GM12878 (cell line): ENCODE results near the gene STK11. TPM values are rescaled to one million over a fixed set of nuclear protein-coding genes. Genes with fewer than 3 reads are reported as not detected.

ENCODE experiments used
- ATAC-seq: fragments of 200-7000 bp; cut with Tn5 transposase; 3 replicates; pipeline ENCODE4 v1.9.1; 2020; ENCODE audit warnings: mild to moderate bottlenecking, moderate library complexity
- BruUV-seq: library from RNA; stranded (reverse); fragments of 400-500 nt; replicated peaks from 2 replicates; lab custom pipeline; 2021; lab: Mats Ljungman, UMichigan
- CTCF ChIA-PET: fragments of 300-600 bp; sonication (Branson Sonifier 250); formaldehyde crosslinking; extraction: SDS; loops from one replicate; lab custom pipeline; 2021; ENCODE audit warnings: inconsistent platforms; lab: Yijun Ruan, JAX
- POLR2A ChIA-PET: fragments of 350-600 bp; formaldehyde crosslinking; extraction: SDS; loops from one replicate; lab custom pipeline; 2021; ENCODE audit warnings: inconsistent platforms; lab: Charles Lee
- RAD21 ChIA-PET: fragments of 300-600 bp; sonication (Branson Sonifier 250); formaldehyde crosslinking; loops from one replicate; lab custom pipeline; 2023; ENCODE audit warnings: antibody characterized with exemption; ENCODE audit not compliant: unreplicated experiment; lab: Charles Lee
- SMC1A ChIA-PET: fragments of 300-600 bp; sonication (Branson Sonifier 250); formaldehyde crosslinking; loops from one replicate; lab custom pipeline; 2023; ENCODE audit not compliant: unreplicated experiment, uncharacterized antibody; lab: Charles Lee
- DNase-seq: peaks from one replicate; pipeline ENCODE4 v3.0.0-alpha.2; 2011; ENCODE audit warnings: low read depth, low spot score
- FAIRE-seq: peaks from 3 replicates; lab custom pipeline; 2011; peaks lifted over from hg19 to GRCh38; lab: Jason Lieb, UNC
- H2AFZ ChIP-seq: 2 replicates; pipeline ENCODE4 v1.6.0; 2011; ENCODE audit warnings: low read depth, low read length, control low read depth; ENCODE audit not compliant: control insufficient read depth
- H3K27ac ChIP-seq: 2 replicates; pipeline ENCODE4 v1.5.1; 2011; ENCODE audit warnings: control low read depth; ENCODE audit not compliant: control insufficient read depth, insufficient read depth
- H3K27me3 ChIP-seq, 2 experiments: replicated peaks in 1 of 2; 2 replicates each; pipeline versions ENCODE4 v1.6.0 to v1.6.1; 2011; ENCODE audit warnings: low read length in 1 of 2; ENCODE audit not compliant: control insufficient read depth in 2 of 2, insufficient read depth in 2 of 2
- H3K36me3 ChIP-seq, 2 experiments: 2 replicates each; pipeline ENCODE4 v1.5.1; 2011; ENCODE audit warnings: low read length in 1 of 2; ENCODE audit not compliant: control insufficient read depth in 2 of 2, insufficient read depth in 2 of 2
- H3K4me1 ChIP-seq: 2 replicates; pipeline ENCODE4 v1.6.1; 2011; ENCODE audit warnings: mild to moderate bottlenecking, low read length, moderate library complexity, mixed read lengths; ENCODE audit not compliant: control insufficient read depth, insufficient read depth
- H3K4me2 ChIP-seq: 2 replicates; pipeline ENCODE4 v1.6.0; 2011; ENCODE audit warnings: control low read depth; ENCODE audit not compliant: control insufficient read depth, insufficient read depth
- H3K4me3 ChIP-seq: fragments of 200-600 bp; sonication (generic); 2 replicates; pipeline ENCODE4 v1.5.1; 2016
- H3K79me2 ChIP-seq: 2 replicates; pipeline ENCODE4 v1.6.0; 2011; ENCODE audit warnings: low read length; ENCODE audit not compliant: control insufficient read depth, insufficient read depth
- H3K9ac ChIP-seq: 2 replicates; pipeline ENCODE4 v1.8.0; 2011; ENCODE audit warnings: low read length, control low read depth, mixed read lengths; ENCODE audit not compliant: control insufficient read depth, insufficient read depth
- H3K9me3 ChIP-seq: replicated peaks from 3 replicates; pipeline ENCODE4 v1.5.1; 2011; ENCODE audit warnings: mild to moderate bottlenecking, low read length; ENCODE audit not compliant: control insufficient read depth, insufficient read depth
- H4K20me1 ChIP-seq: 2 replicates; pipeline ENCODE4 v1.6.0; 2011; ENCODE audit not compliant: control insufficient read depth, insufficient read depth
- HCFC1 ChIP-seq: fragments of 150-350 bp; IDR thresholded peaks from 2 replicates; pipeline ENCODE4 v1.6.1; 2014; ENCODE audit warnings: low read length
- HSF1 ChIP-seq: fragments of 150-350 bp; IDR thresholded peaks from 2 replicates; pipeline ENCODE4 v1.6.1; 2014; ENCODE audit warnings: mild to moderate bottlenecking, low read depth, low read length
- LARP7 ChIP-seq: fragments of 450-650 bp; IDR thresholded peaks from 2 replicates; pipeline ENCODE4 v1.6.1; 2017; ENCODE audit warnings: mild to moderate bottlenecking
- MEF2A ChIP-seq: IDR thresholded peaks from 2 replicates; pipeline ENCODE4 v1.6.1; 2011; ENCODE audit warnings: low read depth, mild to moderate bottlenecking, low read length, moderate library complexity; ENCODE audit not compliant: insufficient read depth
- RUNX3 ChIP-seq: IDR thresholded peaks from 2 replicates; pipeline ENCODE4 v1.6.1; 2012; ENCODE audit warnings: low read length, inconsistent platforms
- WGBS: methylation state at CpG from one replicate; pipeline ENCODE4 v1.1.6; 2016; ENCODE audit warnings: low lambda C conversion rate; ENCODE audit not compliant: insufficient replicate concordance, insufficient coverage; ENCODE audit errors: missing lambda C conversion rate; 5-methylcytosine and 5-hydroxymethylcytosine counted together
- in situ Hi-C: fragments of 300-500 bp; cut with MboI; formaldehyde crosslinking; loops from 9 replicates; pipeline ENCODE4 v1.14.3; 2018; ENCODE audit warnings: mixed read lengths
- intact Hi-C: fragments of 100-400 bp; cut with micrococcal nuclease; formaldehyde crosslinking; loops from one replicate; pipeline ENCODE4 v1.14.2; 2022; ENCODE audit not compliant: unreplicated experiment
- polyA plus RNA-seq, 11 experiments: library from polyadenylated mRNA; depleted of rRNA in 4 of 11; unstranded in 6 of 11; stranded (reverse) in 5 of 11; fragments of >200 nt; fragmentation: Nextera tagmentation in 4 of 11; fragmentation: Illumina TruSeq in 1 of 11; extraction: Ambion mirVana in 4 of 11; extraction: Trizol in 1 of 11; gene quantifications; 1 replicate in 1 of 11; 2 replicates in 10 of 11; pipeline versions ENCODE4 v1.2.1 to v1.2.3, GENCODE V29; 2011 to 2016; ENCODE audit warnings: inconsistent platforms in 2 of 11, missing spikeins in 2 of 11, low read depth in 1 of 11
- total RNA-seq, 4 experiments: library from RNA; depleted of rRNA in 3 of 4; stranded (reverse); fragments of >200 nt in 3 of 4; fragmentation: Illumina TruSeq in 1 of 4; extraction: Trizol in 1 of 4; gene quantifications; 2 replicates each; pipeline versions ENCODE4 v1.2.1 to v1.2.3, GENCODE V29; 2013 to 2021
- TF ChIP-seq, protein P1 (sequence below): IDR thresholded peaks from 2 replicates; pipeline ENCODE4 v1.6.1; 2012; ENCODE audit warnings: low read depth, low read length, improper control_type of control experiment
- TF ChIP-seq, protein P2 (sequence below): IDR thresholded peaks from 2 replicates; pipeline ENCODE4 v1.6.1; 2012; ENCODE audit warnings: mild to moderate bottlenecking, low read depth, low read length

Gene STK11
- total and polyA plus RNA-seq, 10 of the 15 experiments (the other 5 are each of a cell fraction or from before 2014, with no cell fraction given), result 0.33 to 71.0 (median 23.8) TPM

DNA sequence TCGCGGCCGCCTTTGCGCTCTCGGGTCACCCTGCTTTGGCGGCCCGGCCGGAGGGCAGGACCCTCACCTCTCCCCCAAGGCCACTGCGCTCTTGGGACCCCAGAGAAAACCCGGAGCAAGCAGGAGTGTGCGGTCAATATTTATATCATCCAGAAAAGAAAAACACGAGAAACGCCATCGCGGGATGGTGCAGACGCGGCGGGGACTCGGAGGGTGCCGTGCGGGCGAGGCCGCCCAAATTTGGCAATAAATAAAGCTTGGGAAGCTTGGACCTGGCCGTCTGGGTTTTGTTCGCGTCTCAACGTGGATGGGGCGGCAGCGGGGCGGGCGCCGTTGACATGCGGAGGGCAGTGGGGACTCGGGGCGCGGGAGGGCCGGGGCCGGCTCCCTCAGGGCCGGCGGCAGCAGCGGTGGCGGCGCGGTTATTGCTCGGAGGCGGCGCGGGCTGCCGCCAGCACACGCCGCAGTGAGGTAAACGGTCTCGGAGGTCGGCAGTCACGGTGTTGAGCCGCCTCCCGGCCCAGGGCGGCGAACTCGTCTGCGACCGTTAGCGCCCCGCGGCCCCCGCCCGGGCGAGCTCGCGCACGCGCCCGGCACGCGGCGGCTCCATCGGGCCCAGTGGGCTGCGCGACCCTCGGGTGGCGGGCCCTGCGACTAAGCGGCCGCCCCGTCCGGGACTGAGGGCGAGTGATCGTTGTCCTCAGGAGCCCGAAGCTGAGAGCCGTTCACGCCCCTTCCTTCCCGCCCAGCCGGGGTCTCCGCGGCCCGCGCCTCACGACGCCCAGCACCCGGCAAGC, 22.8 kb downstream of the STK11 start:
- H3K9me3 ChIP-seq, result no peaks in the 10 kb centered on the region
- H3K27me3 ChIP-seq, result no peaks in the 10 kb centered on the region
- POLR2A ChIA-PET, result no interaction called here
- H3K4me3 ChIP-seq, result no peak overlapping the region
- no peaks in the 10 kb centered on the region for H3K4me1 ChIP-seq
- no peak overlapping the region for H3K4me2 ChIP-seq
- SMC1A ChIA-PET, result no interaction called here
- no peak overlapping the region for H3K9ac ChIP-seq
- BruUV-seq, result no TSS peak
- FAIRE-seq (no peak), DNase-seq (no peak), ATAC-seq (no peak)
- 97% methylated on average over 74 of the region's 100 CpGs for WGBS
- H3K27ac ChIP-seq, result no peak overlapping the region
- H3K79me2 ChIP-seq, result no peaks in the 10 kb centered on the region
- in situ Hi-C loops, result no loop called here
- no peak overlapping the region for H2AFZ ChIP-seq
- H4K20me1 ChIP-seq, result no peaks in the 10 kb centered on the region
- CTCF ChIA-PET, result no interaction called here
- intact Hi-C loops, result no loop called here
- TF ChIP-seq RUNX3 (no peak), HSF1 (no peak), LARP7 (no peak), HCFC1 (no peak), MEF2A (no peak)
- TF ChIP-seq, protein P1, sequence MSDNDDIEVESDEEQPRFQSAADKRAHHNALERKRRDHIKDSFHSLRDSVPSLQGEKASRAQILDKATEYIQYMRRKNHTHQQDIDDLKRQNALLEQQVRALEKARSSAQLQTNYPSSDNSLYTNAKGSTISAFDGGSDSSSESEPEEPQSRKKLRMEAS, result no peak
- TF ChIP-seq, protein P2, sequence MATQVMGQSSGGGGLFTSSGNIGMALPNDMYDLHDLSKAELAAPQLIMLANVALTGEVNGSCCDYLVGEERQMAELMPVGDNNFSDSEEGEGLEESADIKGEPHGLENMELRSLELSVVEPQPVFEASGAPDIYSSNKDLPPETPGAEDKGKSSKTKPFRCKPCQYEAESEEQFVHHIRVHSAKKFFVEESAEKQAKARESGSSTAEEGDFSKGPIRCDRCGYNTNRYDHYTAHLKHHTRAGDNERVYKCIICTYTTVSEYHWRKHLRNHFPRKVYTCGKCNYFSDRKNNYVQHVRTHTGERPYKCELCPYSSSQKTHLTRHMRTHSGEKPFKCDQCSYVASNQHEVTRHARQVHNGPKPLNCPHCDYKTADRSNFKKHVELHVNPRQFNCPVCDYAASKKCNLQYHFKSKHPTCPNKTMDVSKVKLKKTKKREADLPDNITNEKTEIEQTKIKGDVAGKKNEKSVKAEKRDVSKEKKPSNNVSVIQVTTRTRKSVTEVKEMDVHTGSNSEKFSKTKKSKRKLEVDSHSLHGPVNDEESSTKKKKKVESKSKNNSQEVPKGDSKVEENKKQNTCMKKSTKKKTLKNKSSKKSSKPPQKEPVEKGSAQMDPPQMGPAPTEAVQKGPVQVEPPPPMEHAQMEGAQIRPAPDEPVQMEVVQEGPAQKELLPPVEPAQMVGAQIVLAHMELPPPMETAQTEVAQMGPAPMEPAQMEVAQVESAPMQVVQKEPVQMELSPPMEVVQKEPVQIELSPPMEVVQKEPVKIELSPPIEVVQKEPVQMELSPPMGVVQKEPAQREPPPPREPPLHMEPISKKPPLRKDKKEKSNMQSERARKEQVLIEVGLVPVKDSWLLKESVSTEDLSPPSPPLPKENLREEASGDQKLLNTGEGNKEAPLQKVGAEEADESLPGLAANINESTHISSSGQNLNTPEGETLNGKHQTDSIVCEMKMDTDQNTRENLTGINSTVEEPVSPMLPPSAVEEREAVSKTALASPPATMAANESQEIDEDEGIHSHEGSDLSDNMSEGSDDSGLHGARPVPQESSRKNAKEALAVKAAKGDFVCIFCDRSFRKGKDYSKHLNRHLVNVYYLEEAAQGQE, result no peak
- peaks cover 0 to 3% of the 10 kb centered on the region in 2 experiments; a peak in 2 of 4 replicates for H3K36me3 ChIP-seq
- RAD21 ChIA-PET, result no interaction called here
